Endothelial cell of umbilical vein (primary cell): ENCODE results near the gene SPTB. TPM values are rescaled to one million over a fixed set of nuclear protein-coding genes. Genes with fewer than 3 reads are reported as not detected.

ENCODE experiments used
- BruUV-seq: library from RNA; stranded (reverse); fragments of 400-500 nt; replicated peaks from 2 replicates; lab custom pipeline; 2021; lab: Mats Ljungman, UMichigan
- CTCF ChIA-PET: fragments of 300-600, 350-600 bp; sonication (Branson Sonifier 250); formaldehyde crosslinking; loops from one replicate; lab custom pipeline; 2021; ENCODE audit warnings: antibody characterized with exemption, inconsistent platforms; lab: Charles Lee
- POLR2A ChIA-PET: fragments of 300-600, 350-600 bp; sonication (Branson Sonifier 250); formaldehyde crosslinking; loops from one replicate; lab custom pipeline; 2021; ENCODE audit warnings: antibody characterized with exemption, inconsistent platforms; lab: Charles Lee
- DNase-seq: peaks from one replicate; pipeline ENCODE4 v3.0.0-alpha.2; 2011; ENCODE audit warnings: low read depth, low spot score
- FAIRE-seq: peaks from 2 replicates; lab custom pipeline; 2011; peaks lifted over from hg19 to GRCh38; lab: Jason Lieb, UNC
- H2AFZ ChIP-seq: 2 replicates; pipeline ENCODE4 v1.6.0; 2012; ENCODE audit warnings: low read depth, low read length, control low read depth, inconsistent platforms
- H3K27ac ChIP-seq: 2 replicates; pipeline ENCODE4 v1.5.1; 2011; ENCODE audit warnings: low read depth, mild to moderate bottlenecking, control low read depth, low read length, moderate library complexity; ENCODE audit not compliant: insufficient read depth
- H3K27me3 ChIP-seq, 2 experiments: 2 replicates each; pipeline versions ENCODE4 v1.6.0 to v1.6.1; 2011; ENCODE audit warnings: low read length in 2 of 2, mixed read lengths in 1 of 2; ENCODE audit not compliant: control insufficient read depth in 2 of 2, insufficient read depth in 2 of 2
- H3K36me3 ChIP-seq, 2 experiments: 2 replicates in 1 of 2; 3 replicates in 1 of 2; pipeline ENCODE4 v1.5.1; 2011; ENCODE audit warnings: low read length in 2 of 2, mild to moderate bottlenecking in 1 of 2, moderate library complexity in 1 of 2; ENCODE audit not compliant: control insufficient read depth in 2 of 2, insufficient read depth in 2 of 2; ENCODE audit errors: extremely low read depth in 1 of 2
- H3K4me1 ChIP-seq: 3 replicates; pipeline ENCODE4 v1.5.1; 2011; ENCODE audit warnings: mild to moderate bottlenecking, low read length; ENCODE audit not compliant: control insufficient read depth, insufficient read depth; ENCODE audit errors: extremely low read depth
- H3K4me2 ChIP-seq: 2 replicates; pipeline ENCODE4 v1.6.1; 2011; ENCODE audit warnings: low read length, control low read depth, mixed read lengths; ENCODE audit not compliant: insufficient read depth
- H3K4me3 ChIP-seq, 3 experiments: fragments of 200-600 bp in 1 of 3; sonication (generic), shearing (Covaris generic) in 1 of 3; replicated peaks in 1 of 3; 2 replicates each; pipeline ENCODE4 v1.5.1; 2011 to 2016; ENCODE audit warnings: control low read depth in 3 of 3, low read length in 3 of 3, mild to moderate bottlenecking in 2 of 3, inconsistent platforms in 1 of 3, low read depth in 1 of 3, moderate library complexity in 1 of 3; ENCODE audit not compliant: insufficient read depth in 1 of 3
- H3K79me2 ChIP-seq: 2 replicates; pipeline ENCODE4 v1.6.0; 2012; ENCODE audit warnings: low read length, inconsistent platforms; ENCODE audit not compliant: control insufficient read depth, insufficient read depth
- H3K9ac ChIP-seq: replicated peaks from 2 replicates; pipeline ENCODE3; 2011; ENCODE audit warnings: low read length, control low read depth; ENCODE audit not compliant: insufficient read depth; ENCODE audit errors: extremely low read depth
- H3K9me1 ChIP-seq: replicated peaks from 3 replicates; pipeline ENCODE4 v1.6.0; 2011; ENCODE audit warnings: mild to moderate bottlenecking, low read length; ENCODE audit not compliant: control insufficient read depth, insufficient read depth; ENCODE audit errors: extremely low read depth
- H3K9me3 ChIP-seq: replicated peaks from 2 replicates; pipeline ENCODE4 v1.5.1; 2012; ENCODE audit warnings: low read length, inconsistent platforms; ENCODE audit not compliant: control insufficient read depth, insufficient read depth
- H4K20me1 ChIP-seq: replicated peaks from 2 replicates; pipeline ENCODE3; 2011; ENCODE audit warnings: mild to moderate bottlenecking, low read length; ENCODE audit not compliant: control insufficient read depth, insufficient read depth; ENCODE audit errors: extremely low read depth
- EZH2 ChIP-seq: IDR thresholded peaks from 2 replicates; pipeline ENCODE4 v1.6.1; 2012; ENCODE audit warnings: borderline replicate concordance, low read depth, mild to moderate bottlenecking, moderate library complexity, low read length, inconsistent platforms; ENCODE audit not compliant: severe bottlenecking
- FOS ChIP-seq: IDR thresholded peaks from 2 replicates; pipeline ENCODE4 v1.6.1; 2011; ENCODE audit warnings: mild to moderate bottlenecking, low read length, moderate library complexity, borderline replicate concordance; ENCODE audit not compliant: insufficient read depth
- GATA2 ChIP-seq: IDR thresholded peaks from 2 replicates; pipeline ENCODE4 v1.7.0; 2011; ENCODE audit warnings: low read depth, mild to moderate bottlenecking, moderate library complexity, mixed read lengths, low read length; ENCODE audit not compliant: insufficient read length, insufficient read depth
- JUN ChIP-seq: IDR thresholded peaks from 2 replicates; pipeline ENCODE4 v1.6.1; 2011; ENCODE audit warnings: borderline replicate concordance, low read depth; ENCODE audit not compliant: insufficient read length, insufficient read depth
- MAX ChIP-seq: IDR thresholded peaks from 2 replicates; pipeline ENCODE4 v1.6.1; 2011; ENCODE audit not compliant: insufficient read depth, insufficient read length
- MYC ChIP-seq: IDR thresholded peaks from one replicate; pipeline ENCODE4 v1.6.1; 2011; ENCODE audit warnings: mild to moderate bottlenecking, low read depth, low read length
- POLR2A ChIP-seq: IDR thresholded peaks from 2 replicates; pipeline ENCODE4 v1.6.1; 2012; ENCODE audit warnings: low read depth, mild to moderate bottlenecking, control low read depth, low read length
- POLR2AphosphoS5 ChIP-seq: IDR thresholded peaks from 2 replicates; pipeline ENCODE4 v1.6.1; 2012; ENCODE audit warnings: low read depth, mild to moderate bottlenecking, control low read depth, low read length, moderate library complexity; ENCODE audit not compliant: insufficient read depth
- dilution Hi-C: fragments of 300-500 bp; cut with MboI; formaldehyde crosslinking; loops from one replicate; pipeline ENCODE4 v1.15.0; 2019; ENCODE audit warnings: low sequenced_read_pairs; ENCODE audit not compliant: extremely low pct_ligation_motif_present
- intact Hi-C: fragments of 100-400 bp; cut with micrococcal nuclease; formaldehyde crosslinking; loops from one replicate; pipeline ENCODE4 v1.10.0; 2022
- polyA plus RNA-seq, 4 experiments: library from polyadenylated mRNA; depleted of rRNA in 3 of 4; stranded (reverse) in 3 of 4; unstranded in 1 of 4; fragments of >200 nt; gene quantifications; 2 replicates each; pipeline versions ENCODE4 v1.2.1 to v1.2.3, GENCODE V29; 2011 to 2012; ENCODE audit warnings: missing spikeins in 1 of 4
- total RNA-seq: library from RNA; stranded (reverse); gene quantifications from 2 replicates; pipeline ENCODE4 v1.2.3, GENCODE V29; 2021

Gene SPTB
- total and polyA plus RNA-seq, 2 donors (not counting 3 experiments of a cell fraction or from before 2014, with no cell fraction given): 0.03 to 0.07 TPM

- CTCF ChIA-PET: interaction anchor here (1.4 to 1.7 kb wide), 2 partner anchors 8 to 16 kb away, joined by 3 to 7 read pairs; no protein-coding TSS in a partner anchor
- no peak for TF ChIP-seq EZH2
- no peak for TF ChIP-seq MAX
- Histone ChIP-seq H3K9me1 (no peaks in the 10 kb centered on the region), H3K79me2 (no peaks in the 10 kb centered on the region), H3K4me1 (no peaks in the 10 kb centered on the region), H3K27me3 (peaks cover 8 to 13% of the 10 kb centered on the region in 2 experiments), H4K20me1 (no peaks in the 10 kb centered on the region), H3K9me3 (no peaks in the 10 kb centered on the region), H3K9ac (no peak overlapping the region), H3K27ac (no peak overlapping the region), H3K4me3 (no peak overlapping the region), H2AFZ (no peak overlapping the region), H3K4me2 (no peak overlapping the region), H3K36me3 (no peaks in the 10 kb centered on the region)
- POLR2A ChIA-PET: no interaction called here
- DNase-seq (no peak), FAIRE-seq (no peak)
- intact Hi-C loops: no loop called here
- BruUV-seq: no TSS peak
- dilution Hi-C loops: no loop called here
Observed at GRCh38 chr14:64807551-64807950, 72.2 kb downstream of the SPTB start.

- Histone ChIP-seq H3K27ac (no peak overlapping the region), H3K9me3 (no peaks in the 10 kb centered on the region), H3K4me1 (no peaks in the 10 kb centered on the region), H4K20me1 (no peaks in the 10 kb centered on the region), H3K9me1 (no peaks in the 10 kb centered on the region), H2AFZ (no peak overlapping the region), H3K27me3 (peaks cover 2 to 8% of the 10 kb centered on the region in 2 experiments), H3K79me2 (no peaks in the 10 kb centered on the region), H3K4me3 (no peak overlapping the region), H3K9ac (no peak overlapping the region), H3K36me3 (no peaks in the 10 kb centered on the region), H3K4me2 (no peak overlapping the region)
- dilution Hi-C loops: no loop called here
- BruUV-seq: no TSS peak
- POLR2A ChIA-PET: no interaction called here
- TF ChIP-seq GATA2: no peak
- no peak for TF ChIP-seq MYC
- no peak for TF ChIP-seq FOS
- no peak for TF ChIP-seq MAX
- no peak for TF ChIP-seq POLR2A
- TF ChIP-seq POLR2AphosphoS5: no peak
- TF ChIP-seq EZH2: no peak
- no peak for TF ChIP-seq JUN
- intact Hi-C loops: no loop called here
- FAIRE-seq: no peak
- DNase-seq: no peak
- CTCF ChIA-PET: interaction anchor here (1.0 to 1.4 kb wide), 3 partner anchors 16 to 104 kb away, joined by 3 to 5 read pairs (median 3); no protein-coding TSS in a partner anchor
Observed at GRCh38 chr14:64806862-64807495, 72.7 kb downstream of the SPTB start.
